Midbrain (tissue), 1 donor: ENCODE results near the gene CEACAM4.
"Not testable (repeated sequence)": the region's sequence is repeated elsewhere in the genome, so short reads cannot be mapped to it uniquely, and the experiment has no call there.

Experiments used
- DNase-seq: peaks from one replicate; lab custom pipeline; 2025; lab: John Stamatoyannopoulos, UW

The CEACAM4 gene

GRCh38 chr19:41626877-41627276 is at the start of gene CEACAM4:
Gene CEACAM4 (minus strand): TSS chr19:41627074. CDS start chr19:41626963, 111 bp downstream.
- no peak for DNase-seq

GRCh38 chr19:41671486-41671885 is 44.6 kb upstream of the CEACAM4 start:
- no peak for DNase-seq

GRCh38 chr19:41670755-41671154 is 43.9 kb upstream of the CEACAM4 start:
- no peak for DNase-seq

GRCh38 chr19:41668315-41668714 is 41.4 kb upstream of the CEACAM4 start:
- no peak for DNase-seq

GRCh38 chr19:41666075-41666474 is 39.2 kb upstream of the CEACAM4 start:
- DNase-seq = no peak

GRCh38 chr19:41657157-41657556 is 30.3 kb upstream of the CEACAM4 start:
- no peak for DNase-seq

- not testable (repeated sequence) for DNase-seq
Measured at GRCh38 chr19:41656756-41657155, 29.9 kb upstream of the CEACAM4 start.

GRCh38 chr19:41652250-41652649 is 25.4 kb upstream of the CEACAM4 start:
- no peak for DNase-seq

- DNase-seq = no peak
Measured at GRCh38 chr19:41649827-41650226, 23.0 kb upstream of the CEACAM4 start.

GRCh38 chr19:41646589-41647204 is 19.8 kb upstream of the CEACAM4 start:
- DNase-seq = no peak

- peak; percentile 79 for DNase-seq
Measured at GRCh38 chr19:41641879-41642485, 15.1 kb upstream of the CEACAM4 start.

GRCh38 chr19:41638641-41639081 is 11.8 kb upstream of the CEACAM4 start:
- no peak for DNase-seq

- no peak for DNase-seq
Measured at GRCh38 chr19:41637484-41637883, 10.6 kb upstream of the CEACAM4 start.

GRCh38 chr19:41627966-41628675 is 1.2 kb upstream of the CEACAM4 start:
- no peak for DNase-seq

GRCh38 chr19:41626278-41626677 is 596 bp downstream of the CEACAM4 start:
- no peak for DNase-seq

- no peak for DNase-seq
Measured at GRCh38 chr19:41624937-41625336, 1.9 kb downstream of the CEACAM4 start.

GRCh38 chr19:41624515-41624914 is 2.4 kb downstream of the CEACAM4 start:
- no peak for DNase-seq

GRCh38 chr19:41623360-41623759 is 3.5 kb downstream of the CEACAM4 start:
- no peak for DNase-seq

GRCh38 chr19:41621654-41622053 is 5.2 kb downstream of the CEACAM4 start:
- no peak for DNase-seq

- DNase-seq = no peak
Measured at GRCh38 chr19:41621226-41621625, 5.6 kb downstream of the CEACAM4 start.

- DNase-seq = no peak
Measured at GRCh38 chr19:41620171-41620570, 6.7 kb downstream of the CEACAM4 start.

- no peak for DNase-seq
Measured at GRCh38 chr19:41619018-41619556, 7.8 kb downstream of the CEACAM4 start.
